HEK293T (cell line): Measurements from ENCODE around the gene PCDHGB7.
"Not testable (repeated sequence)": the region's sequence is repeated elsewhere in the genome, so short reads cannot be mapped to it uniquely, and the experiment has no call there.

Source experiments
- CTCF ChIA-PET: fragments of 350-600 bp; formaldehyde crosslinking; extraction: SDS; loops from one replicate; lab custom pipeline; 2021; ENCODE audit warnings: antibody characterized with exemption, inconsistent platforms; lab: Yijun Ruan, JAX
- POLR2A ChIA-PET: fragments of 350-600 bp; formaldehyde crosslinking; extraction: SDS; loops from one replicate; lab custom pipeline; 2020; ENCODE audit warnings: antibody characterized with exemption, inconsistent platforms; lab: Yijun Ruan, JAX
- DNase-seq: peaks from one replicate; pipeline ENCODE4 v3.0.0; 2012; ENCODE audit warnings: mixed read lengths; ENCODE audit errors: extremely low spot score
- ARNT ChIP-seq: fragments of 450-650 bp; IDR thresholded peaks from 2 replicates; pipeline ENCODE4 v1.6.1; 2017; ENCODE audit warnings: mild to moderate bottlenecking
- BHLHE40 ChIP-seq: fragments of 450-650 bp; IDR thresholded peaks from 2 replicates; pipeline ENCODE4 v1.6.1; 2016; ENCODE audit warnings: mild to moderate bottlenecking, moderate library complexity, borderline replicate concordance
- CTBP1 ChIP-seq: fragments of 450-650 bp; IDR thresholded peaks from 2 replicates; pipeline ENCODE4 v1.6.1; 2016; ENCODE audit warnings: borderline replicate concordance
- ELF4 ChIP-seq: fragments of 450-650 bp; IDR thresholded peaks from 2 replicates; pipeline ENCODE4 v1.6.1; 2017; ENCODE audit warnings: antibody characterized with exemption
- FOXA1 ChIP-seq: fragments of 450-650 bp; IDR thresholded peaks from 2 replicates; pipeline ENCODE4 v1.6.1; 2016; ENCODE audit warnings: mild to moderate bottlenecking
- FOXK2 ChIP-seq: fragments of 450-650 bp; IDR thresholded peaks from 2 replicates; pipeline ENCODE4 v1.6.1; 2016; ENCODE audit warnings: mild to moderate bottlenecking
- FOXM1 ChIP-seq: fragments of 450-650 bp; IDR thresholded peaks from 2 replicates; pipeline ENCODE4 v1.6.1; 2017; ENCODE audit warnings: mild to moderate bottlenecking, borderline replicate concordance
- HDGF ChIP-seq: fragments of 450-650 bp; IDR thresholded peaks from 2 replicates; pipeline ENCODE4 v1.6.1; 2017; ENCODE audit warnings: antibody characterized with exemption, borderline replicate concordance
- L3MBTL2 ChIP-seq: fragments of 450-650 bp; conservative IDR thresholded peaks from 2 replicates; pipeline ENCODE4 v1.6.1; 2016; ENCODE audit warnings: mild to moderate bottlenecking
- LEF1 ChIP-seq: fragments of 450-650 bp; IDR thresholded peaks from 2 replicates; pipeline ENCODE4 v1.6.1; 2017; ENCODE audit warnings: mild to moderate bottlenecking, borderline replicate concordance
- NFRKB ChIP-seq: fragments of 450-650 bp; IDR thresholded peaks from 2 replicates; pipeline ENCODE4 v1.6.1; 2016; ENCODE audit warnings: mild to moderate bottlenecking, moderate library complexity
- PKNOX1 ChIP-seq: fragments of 450-650 bp; IDR thresholded peaks from 2 replicates; pipeline ENCODE4 v1.6.1; 2016
- SP1 ChIP-seq: fragments of 450-650 bp; IDR thresholded peaks from 2 replicates; pipeline ENCODE4 v1.6.1; 2017
- SUZ12 ChIP-seq: fragments of 450-650 bp; IDR thresholded peaks from 2 replicates; pipeline ENCODE4 v1.6.1; 2016; ENCODE audit warnings: mild to moderate bottlenecking
- TARDBP ChIP-seq: fragments of 450-650 bp; IDR thresholded peaks from 2 replicates; pipeline ENCODE4 v1.6.1; 2016
- ZNF384 ChIP-seq: fragments of 450-650 bp; IDR thresholded peaks from 2 replicates; pipeline ENCODE4 v1.6.1; 2016

PCDHGB7 gene

GRCh38 chr5:141417494-141418172 lies at the start of gene PCDHGB7:
PCDHGB7 (plus strand) TSS chr5:141417677; CDS start chr5:141417860, 183 bp downstream.
- POLR2A ChIA-PET: not testable (repeated sequence)
- DNase-seq: peak; percentile 53
- CTCF ChIA-PET: interaction anchor here (0.6 to 1.1 kb wide), 7 partner anchors 11 to 221 kb away, joined by 3 to 4 read pairs (median 3); partner anchors contain the start of genes PCDHB14 and PCDHGC3

GRCh38 chr5:141369994-141370848 lies 47.3 kb upstream of the PCDHGB7 start, which contains the start of gene PCDHGB3:
PCDHGB3 (plus strand) TSS chr5:141370242; CDS start chr5:141370395, 153 bp downstream.
- ChIA-PET POLR2A (no interaction called here), CTCF (interaction anchor here (0.6 to 1.7 kb wide), 4 partner anchors 51 to 194 kb away, joined by 3 to 6 read pairs (median 4); partner anchors contain the start of gene PCDHGA11)
- peak; percentile 48 for DNase-seq
- TF ChIP-seq ZNF384: no peak
- TF ChIP-seq BHLHE40: no peak
- no peak for TF ChIP-seq CTBP1
- TF ChIP-seq L3MBTL2: no peak
- no peak for TF ChIP-seq ELF4
- no peak for TF ChIP-seq HDGF
- no peak for TF ChIP-seq FOXA1
- TF ChIP-seq NFRKB: no peak
- no peak for TF ChIP-seq SP1
- TF ChIP-seq FOXK2: no peak
- no peak for TF ChIP-seq LEF1
- no peak for TF ChIP-seq TARDBP
- no peak for TF ChIP-seq SUZ12
- TF ChIP-seq PKNOX1: no peak
- no peak for TF ChIP-seq FOXM1
- TF ChIP-seq ARNT: no peak

- TF ChIP-seq PKNOX1: no peak
- no peak for TF ChIP-seq ELF4
- TF ChIP-seq LEF1: no peak
- no peak for TF ChIP-seq HDGF
- TF ChIP-seq FOXM1: no peak
- no peak for TF ChIP-seq ZNF384
- TF ChIP-seq FOXA1: no peak
- no peak for TF ChIP-seq SUZ12
- TF ChIP-seq NFRKB: no peak
- no peak for TF ChIP-seq ARNT
- no peak for TF ChIP-seq FOXK2
- POLR2A ChIA-PET: no interaction called here
- CTCF ChIA-PET: no interaction called here
- DNase-seq: no peak
These were observed 45.7 kb upstream of the PCDHGB7 start for GRCh38 chr5:141371572-141372475.

- POLR2A ChIA-PET: no interaction called here
- peak; percentile 15 for DNase-seq
- CTCF ChIA-PET: interaction anchor here (0.7 to 0.9 kb wide), 3 partner anchors 9 to 194 kb away, joined by 3 to 4 read pairs (median 3); partner anchors contain the start of gene PCDHGA7
These were observed 43.7 kb upstream of the PCDHGB7 start, which contains the start of gene PCDHGA6 for GRCh38 chr5:141373673-141374317. PCDHGA6 (plus strand) TSS chr5:141373891; CDS start chr5:141374084, 193 bp downstream.

GRCh38 chr5:141374627-141375026 lies 42.9 kb upstream of the PCDHGB7 start:
- no peak for TF ChIP-seq FOXM1
- no peak for TF ChIP-seq FOXK2
- TF ChIP-seq SUZ12: no peak
- TF ChIP-seq LEF1: no peak
- no peak for TF ChIP-seq CTBP1
- no peak for TF ChIP-seq ZNF384
- DNase-seq: no peak
- CTCF ChIA-PET: interaction anchor here (0.7 to 0.8 kb wide), 2 partner anchors 8 to 193 kb away, joined by 3 to 4 read pairs; partner anchors contain the start of gene PCDHGA7
- POLR2A ChIA-PET: no interaction called here

More at GRCh38 chr5:141373673-141374317, 43.7 kb upstream of the PCDHGB7 start, which contains the start of gene PCDHGA6:
- TF ChIP-seq HDGF: no peak
- TF ChIP-seq BHLHE40: no peak
- TF ChIP-seq FOXA1: no peak
- no peak for TF ChIP-seq LEF1
- no peak for TF ChIP-seq FOXM1

GRCh38 chr5:141375444-141376155 lies 41.9 kb upstream of the PCDHGB7 start:
- DNase-seq, POLR2A ChIA-PET, CTCF ChIA-PET: not testable (repeated sequence)
